GM23338 (cell line): ENCODE data around the gene OR56B1. TPM values are rescaled to one million over a fixed set of nuclear protein-coding genes. Genes with fewer than 3 reads are reported as not detected.

Source experiments
- ATAC-seq: fragments of 200-7000 bp; cut with Tn5 transposase; 3 replicates; pipeline ENCODE4 v1.9.1; 2020
- DNase-seq: peaks from one replicate; pipeline ENCODE4 v3.0.0-alpha.2; 2015; ENCODE audit warnings: low spot score
- H2AFZ ChIP-seq: fragments of 200-600 bp; sonication (generic); 2 replicates; pipeline ENCODE4 v1.8.0; 2016; ENCODE audit warnings: antibody characterized with exemption, mild to moderate bottlenecking, moderate library complexity
- H3F3A ChIP-seq: fragments of 200-600 bp; sonication (generic); replicated peaks from 2 replicates; pipeline ENCODE4 v1.8.0; 2017; ENCODE audit warnings: antibody characterized with exemption, mixed run types, low read depth
- H3K27ac ChIP-seq: fragments of 200-600 bp; sonication (generic); 2 replicates; pipeline ENCODE4 v1.6.1; 2016; ENCODE audit warnings: low read depth
- H3K27me3 ChIP-seq: fragments of 200-600 bp; sonication (generic); 2 replicates; pipeline ENCODE4 v1.8.0; 2016; ENCODE audit warnings: mild to moderate bottlenecking, mixed run types, moderate library complexity; ENCODE audit not compliant: insufficient read depth
- H3K36me3 ChIP-seq: fragments of 200-600 bp; sonication (generic); 2 replicates; pipeline ENCODE4 v1.8.0; 2016; ENCODE audit warnings: mild to moderate bottlenecking; ENCODE audit not compliant: insufficient read depth
- H3K4me1 ChIP-seq: fragments of 200-600 bp; sonication (generic); 2 replicates; pipeline ENCODE4 v1.8.0; 2016; ENCODE audit warnings: mild to moderate bottlenecking, moderate library complexity; ENCODE audit not compliant: insufficient read depth
- H3K4me2 ChIP-seq: fragments of 200-600 bp; sonication (generic); 2 replicates; pipeline ENCODE4 v1.7.1; 2017; ENCODE audit warnings: mixed run types
- H3K4me3 ChIP-seq: fragments of 200-600 bp; sonication (generic); 2 replicates; pipeline ENCODE4 v1.6.1; 2016; ENCODE audit warnings: mixed run types
- H3K79me2 ChIP-seq: fragments of 200-600 bp; sonication (generic); replicated peaks from 2 replicates; pipeline ENCODE4 v1.8.0; 2017; ENCODE audit warnings: mild to moderate bottlenecking; ENCODE audit not compliant: insufficient read depth
- H3K9me2 ChIP-seq: fragments of 200-600 bp; sonication (generic); 2 replicates; pipeline ENCODE4 v1.8.0; 2017; ENCODE audit not compliant: insufficient read depth
- H4K20me1 ChIP-seq: fragments of 200-600 bp; sonication (generic); replicated peaks from 2 replicates; pipeline ENCODE4 v1.8.0; 2017; ENCODE audit warnings: mild to moderate bottlenecking; ENCODE audit not compliant: insufficient read depth
- H3K27ac Mint-ChIP-seq: 2 replicates; pipeline ENCODE4 v1.8.0; 2020; ENCODE audit warnings: inconsistent platforms, mild to moderate bottlenecking, moderate library complexity, mixed read lengths
- H3K27me3 Mint-ChIP-seq: 3 replicates; pipeline ENCODE4 v1.8.0; 2022; ENCODE audit warnings: low read depth, mild to moderate bottlenecking, moderate library complexity, mixed read lengths, inconsistent platforms; ENCODE audit not compliant: insufficient read depth, poor library complexity
- H3K36me3 Mint-ChIP-seq: 3 replicates; pipeline ENCODE4 v1.8.0; 2021; ENCODE audit warnings: low read depth, mild to moderate bottlenecking, inconsistent platforms, moderate library complexity, mixed read lengths
- H3K4me1 Mint-ChIP-seq: 3 replicates; pipeline ENCODE4 v1.8.0; 2020; ENCODE audit warnings: mild to moderate bottlenecking, inconsistent platforms, mixed read lengths
- H3K4me3 Mint-ChIP-seq: 3 replicates; pipeline ENCODE4 v1.8.0; 2021; ENCODE audit warnings: moderate library complexity, mild to moderate bottlenecking, inconsistent platforms, mixed read lengths
- H3K9me3 Mint-ChIP-seq: 3 replicates; pipeline ENCODE4 v1.8.0; 2020; ENCODE audit warnings: moderate library complexity, mild to moderate bottlenecking, inconsistent platforms, mixed read lengths
- CREB1 ChIP-seq: fragments of 250-450 bp; sonication (Bioruptor Pico); IDR thresholded peaks from 2 replicates; pipeline ENCODE4 v1.5.0; 2020; ENCODE audit warnings: low read depth, mild to moderate bottlenecking, moderate library complexity
- EZH2 ChIP-seq: fragments of 200-600 bp; sonication (generic); IDR thresholded peaks from one replicate; pipeline ENCODE4 v1.8.0; 2017; ENCODE audit warnings: antibody characterized with exemption, mild to moderate bottlenecking, low read depth; ENCODE audit not compliant: unreplicated experiment
- EZH2phosphoT487 ChIP-seq: fragments of 200-600 bp; sonication (generic); IDR thresholded peaks from one replicate; pipeline ENCODE4 v1.8.1; 2018; ENCODE audit warnings: antibody characterized with exemption; ENCODE audit not compliant: unreplicated experiment
- POLR2AphosphoS5 ChIP-seq: IDR thresholded peaks from 2 replicates; pipeline ENCODE4 v1.6.1; 2016; ENCODE audit warnings: antibody characterized with exemption, low read depth
- STAT1 ChIP-seq: IDR thresholded peaks from one replicate; pipeline ENCODE4 v1.6.1; 2016; ENCODE audit warnings: antibody characterized with exemption; ENCODE audit not compliant: unreplicated experiment
- polyA plus RNA-seq: library from polyadenylated mRNA; unstranded; fragments of >200 nt; fragmentation: Nextera tagmentation; extraction: Ambion mirVana; gene quantifications from 2 replicates; pipeline ENCODE4 v1.2.1, GENCODE V29; 2016
- total RNA-seq: library from RNA; depleted of rRNA; stranded (reverse); fragments of >200 nt; shearing (Covaris generic); gene quantifications from 2 replicates; pipeline ENCODE4 v1.2.3, GENCODE V29; 2014
- TF ChIP-seq, protein P1 (sequence below): IDR thresholded peaks from 2 replicates; pipeline ENCODE4 v1.6.1; 2016; ENCODE audit warnings: antibody characterized with exemption
- TF ChIP-seq, protein P2 (sequence below), 2 experiments: fragments of 200-600 bp in 1 of 2; sonication (generic) in 1 of 2; conservative IDR thresholded peaks; 2 replicates each; pipeline versions ENCODE4 v1.5.1 to v1.6.1; 2016 to 2017; ENCODE audit warnings: antibody characterized with exemption in 2 of 2, low read depth in 2 of 2, mild to moderate bottlenecking in 2 of 2, moderate library complexity in 1 of 2
- TF ChIP-seq, protein P3 (sequence below): IDR thresholded peaks from one replicate; pipeline ENCODE4 v1.6.1; 2018; ENCODE audit warnings: antibody characterized with exemption; ENCODE audit not compliant: unreplicated experiment
- TF ChIP-seq, protein P4 (sequence below): fragments of 250-450 bp; sonication (Bioruptor Pico); IDR thresholded peaks from 2 replicates; pipeline ENCODE4 v1.5.0; 2020; ENCODE audit warnings: mild to moderate bottlenecking, moderate library complexity

Gene OR56B1
- total and polyA plus RNA-seq, 2 experiments from 2014 or later = 0.28 TPM; not detected in 1

DNA sequence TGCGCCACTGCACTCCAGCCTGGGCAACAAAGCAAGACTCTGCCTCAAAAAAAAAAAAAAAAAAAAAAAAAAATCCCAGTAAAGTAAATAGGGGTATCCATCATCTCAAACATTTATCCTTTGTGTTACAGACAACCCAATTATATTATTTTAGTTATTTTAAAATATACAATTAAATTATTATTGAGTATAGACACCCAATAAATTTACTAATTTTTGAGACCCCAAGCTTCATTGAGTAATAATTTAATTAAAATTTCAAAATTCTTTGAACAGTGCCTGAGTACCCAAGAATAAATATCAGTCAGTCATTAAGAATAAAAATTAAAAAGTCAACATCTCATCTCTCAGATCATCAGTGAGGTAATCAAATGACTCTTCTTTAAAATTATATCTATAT, 17.7 kb downstream of the OR56B1 start, which contains the start of gene OR52N4:
OR52N4 (plus strand) TSS at position 301 of the 400 bp plus-strand sequence. CDS start 498 bp downstream, outside the sequence.
- ATAC-seq (no peak), DNase-seq (no peak)
- Mint-ChIP-seq H3K4me3 (no peak within 1 kb of the TSS), H3K4me1 (no peaks in the 10 kb centered on the region), H3K36me3 (no peaks in the 10 kb centered on the region), H3K9me3 (no peaks in the 10 kb centered on the region), H3K27ac (no peak within 1 kb of the TSS), H3K27me3 (no peaks in the 10 kb centered on the region)
- 0 out of 2 replicates have a peak, but pooled peaks cover 6% of the 10 kb centered on the region for H3K9me2 ChIP-seq
- no peak within 1 kb of the TSS for H3K4me2 ChIP-seq
- no peak within 1 kb of the TSS for H3K27ac ChIP-seq
- H3K79me2 ChIP-seq = no peaks in the 10 kb centered on the region
- H4K20me1 ChIP-seq = no peaks in the 10 kb centered on the region
- no peaks in the 10 kb centered on the region for H3F3A ChIP-seq
- TF ChIP-seq STAT1 = no peak
- H3K4me3 ChIP-seq = no peak within 1 kb of the TSS
- no peak within 1 kb of the TSS for H2AFZ ChIP-seq
- H3K36me3 ChIP-seq = no peaks in the 10 kb centered on the region
- H3K4me1 ChIP-seq = no peaks in the 10 kb centered on the region
- no peaks in the 10 kb centered on the region for H3K27me3 ChIP-seq

DNA sequence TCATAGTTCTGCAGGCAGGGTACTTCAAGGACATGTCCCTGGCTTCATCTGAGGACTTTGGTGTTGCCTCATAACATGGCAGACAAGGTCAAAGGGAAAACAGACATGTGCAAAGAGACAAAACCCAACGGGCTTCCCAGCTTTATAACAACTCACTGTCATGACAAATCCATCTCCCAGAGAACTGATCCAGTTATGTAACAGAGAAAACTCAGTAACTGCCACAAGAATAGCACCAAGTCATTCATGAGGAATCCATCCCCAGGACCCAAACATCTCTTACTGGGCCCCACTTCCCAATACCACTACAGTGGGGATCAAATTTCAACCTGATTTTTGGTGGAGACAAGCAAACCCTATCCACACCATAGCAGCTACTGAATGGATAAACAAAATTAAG, 30.8 kb downstream of the OR56B1 start:
- no peak overlapping the region for H3K27ac Mint-ChIP-seq
- Histone ChIP-seq H3K27ac (no peak overlapping the region), H2AFZ (no peak overlapping the region), H4K20me1 (no peaks in the 10 kb centered on the region), H3F3A (no peaks in the 10 kb centered on the region), H3K9me2 (no peaks in the 10 kb centered on the region), H3K27me3 (no peaks in the 10 kb centered on the region), H3K36me3 (no peaks in the 10 kb centered on the region), H3K4me2 (no peak overlapping the region), H3K4me1 (no peaks in the 10 kb centered on the region), H3K79me2 (no peaks in the 10 kb centered on the region), H3K4me3 (no peak overlapping the region)
- DNase-seq (no peak), ATAC-seq (no peak)
- H3K36me3 Mint-ChIP-seq = no peaks in the 10 kb centered on the region
- H3K4me3 Mint-ChIP-seq = no peak overlapping the region
- no peaks in the 10 kb centered on the region for H3K9me3 Mint-ChIP-seq
- H3K27me3 Mint-ChIP-seq = no peaks in the 10 kb centered on the region
- no peaks in the 10 kb centered on the region for H3K4me1 Mint-ChIP-seq
- TF ChIP-seq, protein P1, sequence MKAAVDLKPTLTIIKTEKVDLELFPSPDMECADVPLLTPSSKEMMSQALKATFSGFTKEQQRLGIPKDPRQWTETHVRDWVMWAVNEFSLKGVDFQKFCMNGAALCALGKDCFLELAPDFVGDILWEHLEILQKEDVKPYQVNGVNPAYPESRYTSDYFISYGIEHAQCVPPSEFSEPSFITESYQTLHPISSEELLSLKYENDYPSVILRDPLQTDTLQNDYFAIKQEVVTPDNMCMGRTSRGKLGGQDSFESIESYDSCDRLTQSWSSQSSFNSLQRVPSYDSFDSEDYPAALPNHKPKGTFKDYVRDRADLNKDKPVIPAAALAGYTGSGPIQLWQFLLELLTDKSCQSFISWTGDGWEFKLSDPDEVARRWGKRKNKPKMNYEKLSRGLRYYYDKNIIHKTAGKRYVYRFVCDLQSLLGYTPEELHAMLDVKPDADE = no peak
- no peak for TF ChIP-seq CREB1 (CRISPR knock-in tag)
- no peak for TF ChIP-seq STAT1
- TF ChIP-seq POLR2AphosphoS5 = no peak
- TF ChIP-seq EZH2 = no peak
- TF ChIP-seq, protein P2, sequence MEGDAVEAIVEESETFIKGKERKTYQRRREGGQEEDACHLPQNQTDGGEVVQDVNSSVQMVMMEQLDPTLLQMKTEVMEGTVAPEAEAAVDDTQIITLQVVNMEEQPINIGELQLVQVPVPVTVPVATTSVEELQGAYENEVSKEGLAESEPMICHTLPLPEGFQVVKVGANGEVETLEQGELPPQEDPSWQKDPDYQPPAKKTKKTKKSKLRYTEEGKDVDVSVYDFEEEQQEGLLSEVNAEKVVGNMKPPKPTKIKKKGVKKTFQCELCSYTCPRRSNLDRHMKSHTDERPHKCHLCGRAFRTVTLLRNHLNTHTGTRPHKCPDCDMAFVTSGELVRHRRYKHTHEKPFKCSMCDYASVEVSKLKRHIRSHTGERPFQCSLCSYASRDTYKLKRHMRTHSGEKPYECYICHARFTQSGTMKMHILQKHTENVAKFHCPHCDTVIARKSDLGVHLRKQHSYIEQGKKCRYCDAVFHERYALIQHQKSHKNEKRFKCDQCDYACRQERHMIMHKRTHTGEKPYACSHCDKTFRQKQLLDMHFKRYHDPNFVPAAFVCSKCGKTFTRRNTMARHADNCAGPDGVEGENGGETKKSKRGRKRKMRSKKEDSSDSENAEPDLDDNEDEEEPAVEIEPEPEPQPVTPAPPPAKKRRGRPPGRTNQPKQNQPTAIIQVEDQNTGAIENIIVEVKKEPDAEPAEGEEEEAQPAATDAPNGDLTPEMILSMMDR (conservative IDR thresholded peaks at IDR 0.05; ENCODE audit: low read depth in 2 of 2) = no peak
- TF ChIP-seq, protein P3, sequence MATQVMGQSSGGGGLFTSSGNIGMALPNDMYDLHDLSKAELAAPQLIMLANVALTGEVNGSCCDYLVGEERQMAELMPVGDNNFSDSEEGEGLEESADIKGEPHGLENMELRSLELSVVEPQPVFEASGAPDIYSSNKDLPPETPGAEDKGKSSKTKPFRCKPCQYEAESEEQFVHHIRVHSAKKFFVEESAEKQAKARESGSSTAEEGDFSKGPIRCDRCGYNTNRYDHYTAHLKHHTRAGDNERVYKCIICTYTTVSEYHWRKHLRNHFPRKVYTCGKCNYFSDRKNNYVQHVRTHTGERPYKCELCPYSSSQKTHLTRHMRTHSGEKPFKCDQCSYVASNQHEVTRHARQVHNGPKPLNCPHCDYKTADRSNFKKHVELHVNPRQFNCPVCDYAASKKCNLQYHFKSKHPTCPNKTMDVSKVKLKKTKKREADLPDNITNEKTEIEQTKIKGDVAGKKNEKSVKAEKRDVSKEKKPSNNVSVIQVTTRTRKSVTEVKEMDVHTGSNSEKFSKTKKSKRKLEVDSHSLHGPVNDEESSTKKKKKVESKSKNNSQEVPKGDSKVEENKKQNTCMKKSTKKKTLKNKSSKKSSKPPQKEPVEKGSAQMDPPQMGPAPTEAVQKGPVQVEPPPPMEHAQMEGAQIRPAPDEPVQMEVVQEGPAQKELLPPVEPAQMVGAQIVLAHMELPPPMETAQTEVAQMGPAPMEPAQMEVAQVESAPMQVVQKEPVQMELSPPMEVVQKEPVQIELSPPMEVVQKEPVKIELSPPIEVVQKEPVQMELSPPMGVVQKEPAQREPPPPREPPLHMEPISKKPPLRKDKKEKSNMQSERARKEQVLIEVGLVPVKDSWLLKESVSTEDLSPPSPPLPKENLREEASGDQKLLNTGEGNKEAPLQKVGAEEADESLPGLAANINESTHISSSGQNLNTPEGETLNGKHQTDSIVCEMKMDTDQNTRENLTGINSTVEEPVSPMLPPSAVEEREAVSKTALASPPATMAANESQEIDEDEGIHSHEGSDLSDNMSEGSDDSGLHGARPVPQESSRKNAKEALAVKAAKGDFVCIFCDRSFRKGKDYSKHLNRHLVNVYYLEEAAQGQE = no peak
- no peak for TF ChIP-seq EZH2phosphoT487
- TF ChIP-seq, protein P4, sequence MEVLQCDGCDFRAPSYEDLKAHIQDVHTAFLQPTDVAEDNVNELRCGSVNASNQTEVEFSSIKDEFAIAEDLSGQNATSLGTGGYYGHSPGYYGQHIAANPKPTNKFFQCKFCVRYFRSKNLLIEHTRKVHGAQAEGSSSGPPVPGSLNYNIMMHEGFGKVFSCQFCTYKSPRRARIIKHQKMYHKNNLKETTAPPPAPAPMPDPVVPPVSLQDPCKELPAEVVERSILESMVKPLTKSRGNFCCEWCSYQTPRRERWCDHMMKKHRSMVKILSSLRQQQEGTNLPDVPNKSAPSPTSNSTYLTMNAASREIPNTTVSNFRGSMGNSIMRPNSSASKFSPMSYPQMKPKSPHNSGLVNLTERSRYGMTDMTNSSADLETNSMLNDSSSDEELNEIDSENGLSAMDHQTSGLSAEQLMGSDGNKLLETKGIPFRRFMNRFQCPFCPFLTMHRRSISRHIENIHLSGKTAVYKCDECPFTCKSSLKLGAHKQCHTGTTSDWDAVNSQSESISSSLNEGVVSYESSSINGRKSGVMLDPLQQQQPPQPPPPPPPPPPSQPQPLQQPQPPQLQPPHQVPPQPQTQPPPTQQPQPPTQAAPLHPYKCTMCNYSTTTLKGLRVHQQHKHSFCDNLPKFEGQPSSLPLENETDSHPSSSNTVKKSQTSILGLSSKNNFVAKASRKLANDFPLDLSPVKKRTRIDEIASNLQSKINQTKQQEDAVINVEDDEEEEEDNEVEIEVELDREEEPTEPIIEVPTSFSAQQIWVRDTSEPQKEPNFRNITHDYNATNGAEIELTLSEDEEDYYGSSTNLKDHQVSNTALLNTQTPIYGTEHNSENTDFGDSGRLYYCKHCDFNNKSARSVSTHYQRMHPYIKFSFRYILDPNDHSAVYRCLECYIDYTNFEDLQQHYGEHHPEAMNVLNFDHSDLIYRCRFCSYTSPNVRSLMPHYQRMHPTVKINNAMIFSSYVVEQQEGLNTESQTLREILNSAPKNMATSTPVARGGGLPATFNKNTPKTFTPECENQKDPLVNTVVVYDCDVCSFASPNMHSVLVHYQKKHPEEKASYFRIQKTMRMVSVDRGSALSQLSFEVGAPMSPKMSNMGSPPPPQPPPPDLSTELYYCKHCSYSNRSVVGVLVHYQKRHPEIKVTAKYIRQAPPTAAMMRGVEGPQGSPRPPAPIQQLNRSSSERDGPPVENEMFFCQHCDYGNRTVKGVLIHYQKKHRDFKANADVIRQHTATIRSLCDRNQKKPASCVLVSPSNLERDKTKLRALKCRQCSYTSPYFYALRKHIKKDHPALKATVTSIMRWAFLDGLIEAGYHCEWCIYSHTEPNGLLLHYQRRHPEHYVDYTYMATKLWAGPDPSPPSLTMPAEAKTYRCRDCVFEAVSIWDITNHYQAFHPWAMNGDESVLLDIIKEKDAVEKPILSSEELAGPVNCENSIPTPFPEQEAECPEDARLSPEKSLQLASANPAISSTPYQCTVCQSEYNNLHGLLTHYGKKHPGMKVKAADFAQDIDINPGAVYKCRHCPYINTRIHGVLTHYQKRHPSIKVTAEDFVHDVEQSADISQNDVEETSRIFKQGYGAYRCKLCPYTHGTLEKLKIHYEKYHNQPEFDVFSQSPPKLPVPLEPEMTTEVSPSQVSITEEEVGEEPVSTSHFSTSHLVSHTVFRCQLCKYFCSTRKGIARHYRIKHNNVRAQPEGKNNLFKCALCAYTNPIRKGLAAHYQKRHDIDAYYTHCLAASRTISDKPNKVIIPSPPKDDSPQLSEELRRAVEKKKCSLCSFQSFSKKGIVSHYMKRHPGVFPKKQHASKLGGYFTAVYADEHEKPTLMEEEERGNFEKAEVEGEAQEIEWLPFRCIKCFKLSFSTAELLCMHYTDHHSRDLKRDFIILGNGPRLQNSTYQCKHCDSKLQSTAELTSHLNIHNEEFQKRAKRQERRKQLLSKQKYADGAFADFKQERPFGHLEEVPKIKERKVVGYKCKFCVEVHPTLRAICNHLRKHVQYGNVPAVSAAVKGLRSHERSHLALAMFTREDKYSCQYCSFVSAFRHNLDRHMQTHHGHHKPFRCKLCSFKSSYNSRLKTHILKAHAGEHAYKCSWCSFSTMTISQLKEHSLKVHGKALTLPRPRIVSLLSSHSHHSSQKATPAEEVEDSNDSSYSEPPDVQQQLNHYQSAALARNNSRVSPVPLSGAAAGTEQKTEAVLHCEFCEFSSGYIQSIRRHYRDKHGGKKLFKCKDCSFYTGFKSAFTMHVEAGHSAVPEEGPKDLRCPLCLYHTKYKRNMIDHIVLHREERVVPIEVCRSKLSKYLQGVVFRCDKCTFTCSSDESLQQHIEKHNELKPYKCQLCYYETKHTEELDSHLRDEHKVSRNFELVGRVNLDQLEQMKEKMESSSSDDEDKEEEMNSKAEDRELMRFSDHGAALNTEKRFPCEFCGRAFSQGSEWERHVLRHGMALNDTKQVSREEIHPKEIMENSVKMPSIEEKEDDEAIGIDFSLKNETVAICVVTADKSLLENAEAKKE (CRISPR knock-in tag) = no peak
